ENCODE measurements around the gene CLEC4F.

CLEC4F gene

GRCh38 chr2:70820499-70820898 lies at the start of gene CLEC4F:
Gene CLEC4F (minus strand): TSS chr2:70820599. CDS start chr2:70820523, 76 bp downstream.
- TF ChIP-seq CEBPB (IDR thresholded peaks at IDR 0.05) = no peak
- TF ChIP-seq, protein P1, sequence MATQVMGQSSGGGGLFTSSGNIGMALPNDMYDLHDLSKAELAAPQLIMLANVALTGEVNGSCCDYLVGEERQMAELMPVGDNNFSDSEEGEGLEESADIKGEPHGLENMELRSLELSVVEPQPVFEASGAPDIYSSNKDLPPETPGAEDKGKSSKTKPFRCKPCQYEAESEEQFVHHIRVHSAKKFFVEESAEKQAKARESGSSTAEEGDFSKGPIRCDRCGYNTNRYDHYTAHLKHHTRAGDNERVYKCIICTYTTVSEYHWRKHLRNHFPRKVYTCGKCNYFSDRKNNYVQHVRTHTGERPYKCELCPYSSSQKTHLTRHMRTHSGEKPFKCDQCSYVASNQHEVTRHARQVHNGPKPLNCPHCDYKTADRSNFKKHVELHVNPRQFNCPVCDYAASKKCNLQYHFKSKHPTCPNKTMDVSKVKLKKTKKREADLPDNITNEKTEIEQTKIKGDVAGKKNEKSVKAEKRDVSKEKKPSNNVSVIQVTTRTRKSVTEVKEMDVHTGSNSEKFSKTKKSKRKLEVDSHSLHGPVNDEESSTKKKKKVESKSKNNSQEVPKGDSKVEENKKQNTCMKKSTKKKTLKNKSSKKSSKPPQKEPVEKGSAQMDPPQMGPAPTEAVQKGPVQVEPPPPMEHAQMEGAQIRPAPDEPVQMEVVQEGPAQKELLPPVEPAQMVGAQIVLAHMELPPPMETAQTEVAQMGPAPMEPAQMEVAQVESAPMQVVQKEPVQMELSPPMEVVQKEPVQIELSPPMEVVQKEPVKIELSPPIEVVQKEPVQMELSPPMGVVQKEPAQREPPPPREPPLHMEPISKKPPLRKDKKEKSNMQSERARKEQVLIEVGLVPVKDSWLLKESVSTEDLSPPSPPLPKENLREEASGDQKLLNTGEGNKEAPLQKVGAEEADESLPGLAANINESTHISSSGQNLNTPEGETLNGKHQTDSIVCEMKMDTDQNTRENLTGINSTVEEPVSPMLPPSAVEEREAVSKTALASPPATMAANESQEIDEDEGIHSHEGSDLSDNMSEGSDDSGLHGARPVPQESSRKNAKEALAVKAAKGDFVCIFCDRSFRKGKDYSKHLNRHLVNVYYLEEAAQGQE (IDR thresholded peaks at IDR 0.05; ENCODE audit: low read depth) = no peak
- no peak for TF ChIP-seq TEAD4 (IDR thresholded peaks at IDR 0.05)
- TF ChIP-seq ZBTB7A (IDR thresholded peaks at IDR 0.05; ENCODE audit: low read depth) = no peak
- no peak for TF ChIP-seq MAX (IDR thresholded peaks at IDR 0.05)
- no peak for TF ChIP-seq RAD21 (IDR thresholded peaks at IDR 0.05; ENCODE audit: low read depth)
- no peak for TF ChIP-seq FOXM1 (IDR thresholded peaks at IDR 0.05; ENCODE audit: borderline replicate concordance, low read depth)
- no peak for TF ChIP-seq YY1 (IDR thresholded peaks at IDR 0.05; ENCODE audit: low read depth)
- TF ChIP-seq EGR1 (IDR thresholded peaks at IDR 0.05) = no peak
- TF ChIP-seq TAF1 (IDR thresholded peaks at IDR 0.05; ENCODE audit: low read depth) = no peak
- no peak for TF ChIP-seq NFIC (IDR thresholded peaks at IDR 0.05)
- TF ChIP-seq EP300 (IDR thresholded peaks at IDR 0.05; ENCODE audit: borderline replicate concordance) = no peak
- no peak for TF ChIP-seq CREB1 (IDR thresholded peaks at IDR 0.05; ENCODE audit: low read depth)

DNA sequence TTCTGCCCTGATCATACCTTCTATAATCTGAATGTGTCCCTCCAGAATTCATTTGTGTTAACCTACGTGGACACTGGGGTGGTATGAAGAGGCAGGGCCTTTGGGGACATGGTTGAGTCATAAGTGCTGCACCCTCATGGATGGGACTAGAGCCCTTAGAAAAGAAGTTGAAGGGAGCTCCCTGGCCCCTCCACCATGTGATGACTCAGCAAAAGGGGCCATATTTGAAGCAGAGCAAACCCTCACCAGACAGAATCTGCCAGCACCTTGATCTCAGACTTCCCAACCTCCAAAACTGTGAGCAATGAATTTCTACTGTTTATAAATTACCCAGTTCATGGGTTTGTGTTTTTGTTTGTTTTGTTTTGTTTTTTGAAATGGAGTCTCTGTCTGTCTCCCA lies 48.6 kb upstream of the CLEC4F start:
- TF ChIP-seq EP300 (IDR thresholded peaks at IDR 0.05; ENCODE audit: borderline replicate concordance) (no peak), ZBTB7A (IDR thresholded peaks at IDR 0.05; ENCODE audit: low read depth) (no peak), YY1 (IDR thresholded peaks at IDR 0.05; ENCODE audit: low read depth) (no peak), NFIC (IDR thresholded peaks at IDR 0.05) (no peak), TCF12 (IDR thresholded peaks at IDR 0.05; ENCODE audit: low read depth) (no peak), FOXM1 (IDR thresholded peaks at IDR 0.05; ENCODE audit: borderline replicate concordance, low read depth) (no peak), CEBPB (IDR thresholded peaks at IDR 0.05) (no peak), TEAD4 (IDR thresholded peaks at IDR 0.05) (no peak), EGR1 (IDR thresholded peaks at IDR 0.05) (no peak), CREB1 (IDR thresholded peaks at IDR 0.05; ENCODE audit: low read depth) (no peak), TAF1 (IDR thresholded peaks at IDR 0.05; ENCODE audit: low read depth) (no peak), USF1 (IDR thresholded peaks at IDR 0.05) (no peak), RAD21 (IDR thresholded peaks at IDR 0.05; ENCODE audit: low read depth) (no peak), MAX (IDR thresholded peaks at IDR 0.05) (no peak)
- TF ChIP-seq, protein P1 (IDR thresholded peaks at IDR 0.05; ENCODE audit: low read depth) = no peak

- TF ChIP-seq USF1 (IDR thresholded peaks at IDR 0.05) (no peak), TEAD4 (IDR thresholded peaks at IDR 0.05) (peak; percentile 13; the same call in 1 of the 2 replicates), RAD21 (IDR thresholded peaks at IDR 0.05; ENCODE audit: low read depth) (peak; percentile 95), YY1 (IDR thresholded peaks at IDR 0.05; ENCODE audit: low read depth) (0 out of 2 replicates have a peak, but pooled peaks have one; percentile 24), EGR1 (IDR thresholded peaks at IDR 0.05) (no peak), ZBTB7A (IDR thresholded peaks at IDR 0.05; ENCODE audit: low read depth) (no peak), CREB1 (IDR thresholded peaks at IDR 0.05; ENCODE audit: low read depth) (no peak), TCF12 (IDR thresholded peaks at IDR 0.05; ENCODE audit: low read depth) (no peak), FOXM1 (IDR thresholded peaks at IDR 0.05; ENCODE audit: borderline replicate concordance, low read depth) (no peak), NFIC (IDR thresholded peaks at IDR 0.05) (no peak), CEBPB (IDR thresholded peaks at IDR 0.05) (no peak), EP300 (IDR thresholded peaks at IDR 0.05; ENCODE audit: borderline replicate concordance) (no peak), MAX (IDR thresholded peaks at IDR 0.05) (no peak), TAF1 (IDR thresholded peaks at IDR 0.05; ENCODE audit: low read depth) (no peak)
- TF ChIP-seq, protein P1 (IDR thresholded peaks at IDR 0.05; ENCODE audit: low read depth) = no peak
Observed at GRCh38 chr2:70861777-70862625, 41.6 kb upstream of the CLEC4F start.
